GM18507 (cell line): ENCODE measurements around the gene IGSF9B.
"Not testable (repeated sequence)": the region's sequence is repeated elsewhere in the genome, so short reads cannot be mapped to it uniquely, and the experiment has no call there.

Experiments
- DNase-seq: peaks from one replicate; pipeline ENCODE4 v3.0.0; 2011; ENCODE audit warnings: low read depth; ENCODE audit not compliant: insufficient read length; ENCODE audit errors: extremely low spot score
- FAIRE-seq: peaks from 2 replicates; lab custom pipeline; 2011; peaks lifted over from hg19 to GRCh38; lab: Jason Lieb, UNC

The IGSF9B gene, protein sequence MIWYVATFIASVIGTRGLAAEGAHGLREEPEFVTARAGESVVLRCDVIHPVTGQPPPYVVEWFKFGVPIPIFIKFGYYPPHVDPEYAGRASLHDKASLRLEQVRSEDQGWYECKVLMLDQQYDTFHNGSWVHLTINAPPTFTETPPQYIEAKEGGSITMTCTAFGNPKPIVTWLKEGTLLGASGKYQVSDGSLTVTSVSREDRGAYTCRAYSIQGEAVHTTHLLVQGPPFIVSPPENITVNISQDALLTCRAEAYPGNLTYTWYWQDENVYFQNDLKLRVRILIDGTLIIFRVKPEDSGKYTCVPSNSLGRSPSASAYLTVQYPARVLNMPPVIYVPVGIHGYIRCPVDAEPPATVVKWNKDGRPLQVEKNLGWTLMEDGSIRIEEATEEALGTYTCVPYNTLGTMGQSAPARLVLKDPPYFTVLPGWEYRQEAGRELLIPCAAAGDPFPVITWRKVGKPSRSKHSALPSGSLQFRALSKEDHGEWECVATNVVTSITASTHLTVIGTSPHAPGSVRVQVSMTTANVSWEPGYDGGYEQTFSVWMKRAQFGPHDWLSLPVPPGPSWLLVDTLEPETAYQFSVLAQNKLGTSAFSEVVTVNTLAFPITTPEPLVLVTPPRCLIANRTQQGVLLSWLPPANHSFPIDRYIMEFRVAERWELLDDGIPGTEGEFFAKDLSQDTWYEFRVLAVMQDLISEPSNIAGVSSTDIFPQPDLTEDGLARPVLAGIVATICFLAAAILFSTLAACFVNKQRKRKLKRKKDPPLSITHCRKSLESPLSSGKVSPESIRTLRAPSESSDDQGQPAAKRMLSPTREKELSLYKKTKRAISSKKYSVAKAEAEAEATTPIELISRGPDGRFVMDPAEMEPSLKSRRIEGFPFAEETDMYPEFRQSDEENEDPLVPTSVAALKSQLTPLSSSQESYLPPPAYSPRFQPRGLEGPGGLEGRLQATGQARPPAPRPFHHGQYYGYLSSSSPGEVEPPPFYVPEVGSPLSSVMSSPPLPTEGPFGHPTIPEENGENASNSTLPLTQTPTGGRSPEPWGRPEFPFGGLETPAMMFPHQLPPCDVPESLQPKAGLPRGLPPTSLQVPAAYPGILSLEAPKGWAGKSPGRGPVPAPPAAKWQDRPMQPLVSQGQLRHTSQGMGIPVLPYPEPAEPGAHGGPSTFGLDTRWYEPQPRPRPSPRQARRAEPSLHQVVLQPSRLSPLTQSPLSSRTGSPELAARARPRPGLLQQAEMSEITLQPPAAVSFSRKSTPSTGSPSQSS (N-terminal part only)

DNA sequence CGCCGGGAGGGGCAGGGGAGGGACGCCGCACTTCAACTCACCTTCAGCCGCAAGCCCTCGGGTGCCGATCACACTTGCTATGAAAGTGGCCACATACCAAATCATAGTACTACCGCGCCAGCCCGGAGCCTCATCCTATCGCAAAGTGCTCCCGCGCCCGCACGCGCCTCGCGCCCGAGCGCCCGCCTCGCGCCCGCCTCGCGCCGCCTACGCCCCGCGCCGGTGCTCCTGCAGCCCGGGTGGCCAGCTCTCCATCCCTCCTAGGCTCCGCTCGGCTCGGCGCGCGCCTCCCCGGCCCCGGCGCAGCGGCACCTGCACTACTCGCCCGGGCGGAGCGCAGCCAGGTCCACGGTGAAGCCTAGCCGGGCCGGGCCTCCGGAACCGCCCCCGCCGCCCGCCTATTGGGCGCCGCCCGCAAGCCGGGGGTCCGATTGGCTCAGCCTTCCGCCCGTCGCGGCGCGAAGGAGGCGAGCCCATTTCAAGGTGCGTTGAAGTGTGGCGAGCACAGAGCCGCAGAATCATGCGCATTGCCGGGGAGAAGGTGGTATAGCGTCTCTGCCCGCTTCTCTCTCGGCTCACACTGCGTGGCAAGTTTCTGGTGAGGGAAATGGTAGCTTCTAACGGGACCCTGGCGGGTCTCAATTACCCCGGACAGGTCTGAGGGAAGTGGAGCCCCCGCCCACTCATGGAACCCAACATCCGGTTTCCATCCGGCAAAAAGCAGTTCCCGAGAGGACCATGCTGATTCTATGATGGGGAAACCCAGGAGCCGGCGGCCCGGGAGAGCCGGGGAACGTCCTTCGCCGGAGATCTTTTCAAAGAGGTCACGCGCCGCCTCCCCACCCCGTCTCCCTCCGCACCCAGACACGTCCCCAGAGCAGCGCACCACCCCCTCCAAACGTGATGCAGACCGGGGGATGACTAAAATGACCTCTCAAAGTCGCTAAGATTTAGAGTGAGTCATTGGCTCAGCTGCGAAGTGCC is at the start of gene IGSF9B:
Gene IGSF9B (minus strand): TSS at position 319 of the 984 bp plus-strand sequence. CDS start 214 bp downstream, at position 105.
- DNase-seq, result peak; percentile 95
- FAIRE-seq, result peak; percentile 73

DNA sequence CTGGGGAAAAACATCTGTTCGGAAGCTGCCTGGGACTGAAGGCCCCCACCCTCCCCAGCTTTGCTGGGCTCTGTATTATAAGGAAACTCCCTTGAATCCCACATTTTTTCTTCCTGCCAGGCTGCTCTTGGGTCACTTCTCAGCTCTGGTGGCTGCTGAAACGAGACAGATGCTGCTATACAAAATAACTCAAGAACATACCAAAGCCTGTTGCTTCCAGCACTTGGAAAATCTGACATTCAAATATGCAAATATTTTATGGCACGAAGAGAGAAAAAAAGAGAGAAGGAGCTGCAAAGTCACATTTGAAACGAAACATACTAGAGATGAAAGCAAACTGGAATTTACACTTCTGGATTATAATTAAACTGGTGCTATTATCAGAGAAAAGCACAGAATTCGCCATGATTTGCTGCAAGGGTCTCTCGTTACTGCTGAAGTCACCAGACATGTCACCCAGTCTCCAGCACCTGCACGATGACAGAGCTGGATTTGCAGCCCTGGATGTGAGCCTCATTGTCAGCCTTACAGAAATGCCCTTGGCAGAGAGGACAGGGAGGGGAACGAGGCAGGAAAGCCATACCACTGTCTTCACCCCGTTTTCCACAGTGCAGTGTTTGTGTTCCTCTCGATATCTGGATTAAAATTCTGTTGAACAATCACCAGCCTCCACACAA is 47.9 kb upstream of the IGSF9B start:
- no peak for FAIRE-seq
- no peak for DNase-seq

DNA sequence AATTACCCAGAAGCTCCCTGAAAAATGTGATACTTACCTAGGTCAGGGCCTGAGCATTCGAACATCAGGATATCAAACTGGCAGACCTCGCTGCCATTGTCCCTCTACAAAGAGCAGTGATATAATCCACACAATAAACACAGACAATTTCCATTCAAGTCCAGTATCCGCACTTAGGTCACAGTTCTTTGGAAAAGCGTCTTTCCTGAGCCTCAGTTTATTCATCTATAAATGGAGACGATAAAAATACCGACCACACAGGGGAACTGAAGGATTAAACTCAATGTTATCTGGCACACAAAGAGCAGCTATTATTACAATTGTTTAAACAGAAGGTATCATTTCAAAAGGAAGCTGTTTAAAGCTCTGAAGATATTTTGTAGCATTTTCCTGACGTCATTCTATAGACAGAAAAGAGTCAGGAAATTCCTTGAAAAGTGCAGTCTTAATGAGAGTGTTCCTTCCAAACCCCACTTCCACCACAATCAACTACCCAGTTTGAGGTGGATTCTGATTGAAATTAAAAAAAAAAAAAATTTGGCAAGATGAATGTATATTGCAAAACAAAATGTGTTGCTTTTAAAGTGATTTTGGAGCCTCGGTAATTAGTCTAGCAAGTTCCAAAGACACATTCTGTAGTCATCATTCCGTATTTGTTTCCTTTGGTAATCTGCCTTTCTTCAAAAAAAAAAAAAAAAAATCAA is 47.2 kb upstream of the IGSF9B start:
- FAIRE-seq (no peak), DNase-seq (no peak)

DNA sequence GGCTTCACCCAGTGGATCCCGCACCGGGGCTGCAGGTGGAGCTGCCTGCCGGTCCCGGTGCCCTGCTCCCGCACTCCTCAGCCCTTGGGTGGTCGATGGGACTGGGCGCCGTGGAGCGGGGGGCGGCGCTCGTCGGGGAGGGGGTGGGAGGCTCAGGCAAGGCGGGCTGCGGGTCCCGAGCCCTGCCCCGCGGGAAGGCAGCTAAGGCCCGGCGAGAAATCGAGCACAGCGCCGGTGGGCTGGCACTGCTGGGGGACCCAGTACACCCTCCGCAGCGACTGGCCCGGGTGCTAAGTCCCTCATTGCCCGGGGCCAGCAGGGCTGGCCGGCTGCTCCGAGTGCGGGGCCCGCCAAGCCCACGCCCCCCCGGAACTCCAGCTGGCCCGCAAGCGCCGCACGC is 46.1 kb upstream of the IGSF9B start:
- FAIRE-seq, DNase-seq: not testable (repeated sequence)

DNA sequence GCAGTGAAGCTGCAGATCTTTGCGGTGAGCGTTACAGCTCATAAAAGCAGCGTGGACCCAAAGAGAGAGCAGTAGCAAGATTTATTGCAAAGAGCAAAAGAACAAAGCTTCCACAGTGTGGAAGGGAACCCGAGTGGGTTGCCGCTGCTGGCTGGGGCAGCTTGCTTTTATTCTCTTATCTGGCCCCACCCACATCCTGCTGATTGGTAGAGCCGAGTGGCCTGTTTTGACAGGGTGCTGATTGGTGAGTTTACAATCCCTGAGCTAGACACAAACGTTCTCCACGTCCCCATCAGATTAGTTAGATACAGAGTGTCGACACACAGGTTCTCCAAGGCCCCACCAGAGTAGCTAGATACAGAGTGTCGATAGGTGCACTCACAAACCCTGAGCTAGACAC is 45.6 kb upstream of the IGSF9B start:
- not testable (repeated sequence) for FAIRE-seq, DNase-seq

DNA sequence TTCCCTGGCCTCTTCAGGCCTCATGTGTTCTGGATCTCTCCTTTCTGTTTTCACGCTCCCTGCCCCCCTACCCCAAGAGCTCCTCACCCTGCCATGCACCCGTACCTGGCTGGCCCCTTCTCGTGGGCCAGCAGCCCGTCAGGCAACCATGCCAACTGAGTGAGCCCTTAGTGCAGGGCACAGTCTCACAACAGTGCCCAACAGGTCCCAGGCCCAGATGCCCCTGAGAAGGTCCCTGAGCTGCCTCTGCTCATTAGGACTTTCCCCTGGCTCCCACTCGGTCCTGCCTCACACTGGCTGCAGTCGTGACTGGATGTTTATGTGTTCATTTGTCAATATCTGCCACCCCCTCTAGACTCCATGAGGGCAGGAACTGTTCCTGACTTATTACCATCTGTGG is 44.8 kb upstream of the IGSF9B start:
- FAIRE-seq (no peak), DNase-seq (no peak)

DNA sequence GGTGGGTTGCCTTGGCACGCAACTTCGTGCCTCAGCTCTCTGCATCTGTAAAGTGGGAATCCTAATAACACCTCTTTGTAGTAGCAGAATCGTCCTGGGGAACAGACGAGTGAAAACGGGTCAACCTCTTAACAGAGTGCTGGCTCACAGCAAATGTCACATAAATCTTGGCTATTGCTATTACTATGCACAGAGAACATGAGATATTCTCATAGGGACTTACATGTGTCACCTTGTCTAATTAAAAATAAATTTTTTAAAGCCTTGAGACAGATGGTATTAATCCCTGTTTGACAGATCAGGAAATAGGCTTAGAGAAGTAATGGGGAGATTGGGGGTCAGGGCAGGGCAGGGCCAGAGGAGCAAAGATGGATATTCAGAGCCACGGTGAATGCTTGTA is 44.3 kb upstream of the IGSF9B start:
- no peak for DNase-seq
- FAIRE-seq, result no peak

DNA sequence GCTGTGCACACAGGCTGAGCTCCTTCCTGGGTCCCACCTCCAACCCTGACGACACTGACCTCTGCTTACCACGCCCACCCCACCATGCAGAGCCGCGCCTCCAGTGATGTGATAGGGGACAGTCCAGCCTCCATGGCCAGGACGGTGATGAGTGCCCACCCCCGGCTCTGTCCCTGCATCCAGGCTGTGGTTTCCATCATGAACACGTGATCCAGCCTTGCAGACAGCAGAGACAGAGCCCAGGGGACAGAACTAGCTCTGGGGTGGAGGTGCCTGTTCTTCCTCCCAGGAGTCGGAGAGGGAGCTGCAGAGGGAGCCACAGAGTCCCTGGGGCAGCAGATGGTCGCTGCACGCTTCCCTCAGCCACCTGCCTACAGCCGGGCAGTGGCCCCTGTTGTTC is 42.6 kb upstream of the IGSF9B start:
- no peak for FAIRE-seq
- DNase-seq, result no peak

DNA sequence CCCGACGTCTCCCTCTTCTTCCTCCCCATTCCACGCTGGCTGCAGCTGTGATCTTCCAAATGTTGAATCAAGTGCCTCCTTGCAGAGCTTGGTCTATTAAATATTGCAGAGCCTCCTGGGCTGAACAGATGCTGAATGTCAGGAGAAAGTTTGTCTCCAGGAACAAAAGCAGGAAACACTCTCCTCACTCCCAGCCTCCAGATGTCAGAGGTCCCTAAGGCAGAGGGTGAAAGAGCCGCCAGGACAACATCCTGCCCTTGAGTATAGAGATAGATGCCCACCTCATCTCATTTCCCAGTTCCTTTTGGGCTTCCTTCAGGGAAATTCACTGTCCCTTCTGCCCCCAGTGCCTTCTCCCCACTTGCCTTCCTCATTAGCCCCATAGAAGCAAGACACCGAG is 40.8 kb upstream of the IGSF9B start:
- FAIRE-seq (no peak), DNase-seq (no peak)

DNA sequence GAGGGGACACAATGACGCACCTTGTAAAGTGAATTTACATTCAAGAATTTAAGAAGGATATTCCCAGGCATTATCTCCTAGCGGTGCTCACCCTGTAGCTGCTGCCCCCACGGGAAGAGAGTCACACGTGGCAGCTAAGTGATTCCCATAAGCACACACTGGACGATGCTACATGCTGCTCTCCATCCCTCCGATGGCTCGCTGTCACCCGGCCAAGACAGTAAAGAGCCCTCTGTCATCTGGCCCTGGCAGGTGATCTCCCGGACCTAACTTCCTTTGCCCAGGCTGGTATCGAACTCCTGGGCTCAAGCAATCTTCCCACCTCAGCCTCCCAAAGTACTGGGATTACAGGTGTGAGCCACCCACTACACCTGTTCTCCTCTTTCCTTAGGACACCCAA is 39.9 kb upstream of the IGSF9B start:
- FAIRE-seq (no peak), DNase-seq (no peak)

DNA sequence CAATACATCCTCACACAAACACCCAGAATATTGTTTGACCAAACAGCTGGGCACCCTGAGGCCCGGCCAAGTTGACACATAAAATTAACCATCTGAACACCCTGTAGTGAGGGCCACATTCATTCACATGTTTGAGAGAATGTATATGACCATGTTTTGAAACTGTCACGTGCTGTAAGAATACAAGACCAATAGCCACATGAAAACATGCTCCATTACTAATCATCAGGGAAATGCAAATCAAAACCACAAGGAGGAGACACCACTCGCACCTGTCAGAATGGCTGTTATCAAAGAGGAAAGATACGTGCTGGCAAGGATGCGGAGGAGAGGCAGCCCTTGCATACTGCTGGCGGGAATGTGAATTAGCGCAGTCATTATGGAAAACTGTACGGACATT is 38.3 kb upstream of the IGSF9B start:
- FAIRE-seq, result no peak
- no peak for DNase-seq

DNA sequence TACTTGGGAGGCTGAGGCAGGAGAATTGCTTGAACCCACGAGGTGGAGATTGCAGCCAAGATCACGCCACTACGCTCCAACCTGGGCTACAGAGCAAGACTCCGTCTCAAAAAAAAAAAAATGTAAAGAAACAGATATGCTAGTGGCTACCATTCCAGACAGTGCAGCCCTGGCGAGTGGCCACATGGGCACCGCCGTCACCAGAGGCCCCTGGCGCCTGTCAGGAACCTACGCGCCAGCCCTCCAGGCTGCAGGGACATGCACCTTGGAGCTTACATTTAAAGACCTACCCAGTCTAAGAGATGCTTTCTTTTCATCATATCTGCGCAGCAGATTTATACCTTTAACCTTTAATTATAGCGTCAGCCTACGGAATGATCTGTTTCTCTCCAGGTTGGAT is 37.2 kb upstream of the IGSF9B start:
- FAIRE-seq (no peak), DNase-seq (no peak)

DNA sequence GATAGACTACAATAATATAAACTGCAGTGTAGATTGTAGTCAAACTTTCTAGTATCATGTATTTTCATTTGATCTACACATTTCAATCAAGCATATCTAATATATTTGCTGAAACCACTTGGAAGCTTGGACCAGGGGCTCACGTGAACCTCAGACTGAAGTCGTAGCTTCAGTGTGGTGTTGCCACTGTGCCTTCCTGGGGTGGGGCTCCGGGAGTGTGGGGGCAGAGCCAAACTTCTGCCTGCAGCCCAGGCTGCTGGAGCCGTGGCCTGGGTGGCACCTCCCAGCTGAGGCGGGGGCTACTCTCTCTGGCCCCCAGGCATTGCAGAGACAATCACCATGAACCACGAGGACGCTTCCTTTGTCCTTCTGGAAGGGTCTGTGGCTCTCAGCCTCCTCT is 36.3 kb upstream of the IGSF9B start:
- FAIRE-seq (no peak), DNase-seq (no peak)

DNA sequence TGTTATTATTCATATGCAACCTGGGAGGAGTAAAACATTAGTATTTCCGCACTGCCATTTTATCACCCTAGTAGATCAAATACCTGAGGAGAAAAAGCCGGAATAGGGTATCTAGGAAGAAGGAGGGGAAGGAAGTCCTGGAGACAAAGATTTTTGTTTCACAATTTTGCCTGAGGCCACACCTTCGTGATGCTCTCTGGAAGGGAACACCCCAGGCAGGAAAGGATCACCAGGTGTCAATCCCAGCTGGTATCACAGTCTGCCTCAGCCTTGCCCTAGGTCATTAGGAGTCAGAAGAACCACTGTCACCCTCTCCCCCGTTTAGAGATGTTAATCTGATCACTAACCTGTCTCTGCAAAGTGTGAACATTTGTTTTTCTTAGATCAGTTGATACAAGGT is 35.4 kb upstream of the IGSF9B start:
- FAIRE-seq (no peak), DNase-seq (no peak)

DNA sequence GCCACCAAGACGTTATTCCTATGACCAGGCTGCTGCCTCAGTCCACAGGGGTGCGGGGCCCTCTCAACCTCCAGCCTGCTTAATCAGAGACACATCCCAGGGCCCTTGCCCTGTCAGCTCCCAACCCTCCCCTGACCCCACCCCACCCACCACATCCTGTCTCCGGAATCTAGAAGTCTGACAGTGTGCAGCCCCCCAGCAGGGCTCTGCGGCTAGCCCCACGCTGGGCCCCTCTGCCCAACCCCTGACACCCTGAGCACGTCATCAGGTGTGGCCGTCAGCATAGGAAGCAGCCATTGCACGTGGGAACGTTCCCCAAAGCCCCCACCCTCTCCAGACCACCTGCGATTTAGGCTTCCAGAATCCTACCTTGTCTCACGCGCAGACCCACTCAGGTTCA is 34.3 kb upstream of the IGSF9B start:
- DNase-seq (no peak), FAIRE-seq (no peak)

DNA sequence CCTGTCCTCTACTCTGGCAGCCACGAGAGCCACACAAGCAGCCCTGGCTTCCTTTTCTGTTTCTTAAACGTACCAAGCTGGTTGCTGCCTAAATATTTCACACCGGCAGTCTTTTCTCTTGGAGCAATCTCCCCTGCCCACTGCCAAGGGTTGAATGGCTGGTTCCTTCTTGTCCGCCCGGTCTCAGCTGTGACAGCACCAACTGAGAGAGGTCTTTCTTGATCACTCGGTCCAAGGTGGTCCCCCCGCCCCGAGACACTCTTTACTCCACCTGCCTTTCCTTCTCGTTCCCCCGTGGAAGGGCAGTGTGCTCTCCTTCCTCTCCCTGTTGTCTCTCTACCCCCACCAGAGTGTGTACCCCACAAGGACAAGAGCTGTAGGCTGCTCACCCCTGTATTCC is 33.7 kb upstream of the IGSF9B start:
- FAIRE-seq (no peak), DNase-seq (no peak)

DNA sequence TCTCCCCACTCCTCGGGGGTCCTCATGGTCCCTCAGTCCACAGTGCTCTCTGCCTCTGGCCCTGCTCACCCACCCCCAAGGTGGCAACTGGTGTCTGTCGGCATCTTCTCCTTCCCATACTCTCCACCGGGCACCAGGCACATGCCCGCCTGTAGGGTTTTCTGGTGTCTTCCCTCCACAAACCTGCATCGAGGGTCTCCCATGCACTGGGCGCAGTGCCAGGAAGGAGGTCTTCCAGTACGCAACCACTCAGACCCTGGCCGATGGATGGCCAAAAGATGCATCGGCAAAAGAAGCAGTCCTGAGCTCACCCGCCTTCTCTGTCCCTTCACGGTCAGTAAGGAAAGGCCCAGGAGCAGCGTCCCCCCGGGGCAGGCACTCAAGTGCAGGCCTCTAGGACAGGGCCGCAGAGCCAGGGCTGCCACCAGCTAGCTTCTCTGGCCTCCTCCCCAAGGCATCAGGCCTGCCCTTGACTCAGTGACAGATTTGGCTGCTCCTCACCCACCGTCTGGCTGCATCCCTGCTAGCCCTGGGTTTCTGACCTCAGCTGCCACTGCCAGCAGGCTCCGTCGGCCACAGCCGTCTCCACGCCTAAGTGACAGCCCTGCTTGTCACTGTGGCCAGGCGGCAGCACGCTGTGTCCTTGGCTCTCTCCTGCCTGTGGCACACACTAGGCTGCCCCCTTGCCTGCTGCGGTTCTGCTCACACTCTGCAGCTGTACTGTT is 32.1 kb upstream of the IGSF9B start:
- FAIRE-seq (no peak), DNase-seq (no peak)
